ENCODE results near the gene NUDT9. TPM values are rescaled to one million over a fixed set of nuclear protein-coding genes. Genes with fewer than 3 reads are reported as not detected.
A peak's percentile ranks its signal among the peaks of the same experiment; 100 is the strongest.
"Not testable (repeated sequence)": the region's sequence is repeated elsewhere in the genome, so short reads cannot be mapped to it uniquely, and the experiment has no call there.

NUDT9 gene
- total RNA-seq, 1 donor from 2014 or later: 18.0 TPM

DNA sequence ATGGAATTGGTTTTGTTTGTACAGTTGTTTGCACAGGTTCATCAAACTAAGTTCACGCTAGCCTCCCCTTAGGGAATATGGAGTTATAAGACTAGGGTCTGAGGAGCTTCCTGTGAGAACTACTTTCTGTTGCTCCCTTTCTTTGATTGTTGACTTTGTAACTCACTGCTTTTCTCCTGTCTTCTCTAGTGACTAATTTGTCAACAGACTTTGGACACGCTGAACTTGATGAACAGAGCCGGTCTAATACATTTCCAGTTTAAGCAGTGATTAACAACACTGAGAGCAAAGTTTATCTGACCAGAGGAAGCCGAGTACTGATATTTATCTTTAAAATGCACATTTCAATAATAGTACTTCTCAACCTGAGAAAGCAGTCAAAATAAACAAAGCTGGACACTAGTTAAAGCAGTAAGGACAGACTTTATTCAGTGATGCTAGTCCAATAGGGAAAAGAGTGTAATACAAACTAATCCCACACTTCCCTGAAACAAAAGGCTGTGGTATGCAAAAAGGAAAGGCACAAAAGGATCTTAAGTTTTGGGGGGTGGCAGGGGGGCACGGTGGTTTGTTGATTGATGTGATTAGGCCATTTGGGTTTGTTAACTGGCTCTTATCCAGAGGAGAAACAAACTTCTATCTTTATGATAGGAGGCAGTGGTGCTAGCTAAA is 2.7 kb upstream of the NUDT9 start:
- Histone ChIP-seq H3K36me3 (no peaks in the 10 kb centered on the region), H3F3A (ENCODE audit: low read depth) (peaks cover 10% of the 10 kb centered on the region), H3K79me2 (ENCODE audit: low read depth) (peaks cover 24% of the 10 kb centered on the region), H3K27ac (no peak overlapping the region), H3K4me3 (no peak overlapping the region), H4K20me1 (ENCODE audit: low read depth) (no peaks in the 10 kb centered on the region), H3K9ac (no peak overlapping the region), H3K4me2 (no peak overlapping the region), H3K4me1 (peaks cover 20% of the 10 kb centered on the region), H3K9me3 (ENCODE audit: low read depth) (no peaks in the 10 kb centered on the region), H3K27me3 (no peaks in the 10 kb centered on the region), H2AFZ (replicated peaks) (no peak overlapping the region)
- DNase-seq (ENCODE audit: low spot score): peak; percentile 40
- Mint-ChIP-seq H3K27me3 (ENCODE audit: insufficient read depth, low read depth) (peaks cover 2% of the 10 kb centered on the region), H3K36me3 (peaks cover 3% of the 10 kb centered on the region), H3K4me3 (no peak overlapping the region), H3K9me3 (peaks cover 9% of the 10 kb centered on the region), H3K27ac (no peak overlapping the region), H3K4me1 (peaks cover 17% of the 10 kb centered on the region)
- no peak for TF ChIP-seq CTCF (IDR thresholded peaks at IDR 0.05)
- TF ChIP-seq EZH2 (IDR thresholded peaks at IDR 0.05): no peak
- TF ChIP-seq EZH2phosphoT487 (IDR thresholded peaks at IDR 0.05): no peak

- Histone ChIP-seq H3K36me3 (no peaks in the 10 kb centered on the region), H3K4me3 (no peak overlapping the region), H3K4me1 (peaks cover 20% of the 10 kb centered on the region), H3K9ac (no peak overlapping the region), H2AFZ (replicated peaks) (no peak overlapping the region), H3K4me2 (no peak overlapping the region), H3K9me3 (ENCODE audit: low read depth) (no peaks in the 10 kb centered on the region), H3K27me3 (no peaks in the 10 kb centered on the region), H3K27ac (no peak overlapping the region), H3F3A (ENCODE audit: low read depth) (peaks cover 10% of the 10 kb centered on the region), H4K20me1 (ENCODE audit: low read depth) (no peaks in the 10 kb centered on the region), H3K79me2 (ENCODE audit: low read depth) (peaks cover 30% of the 10 kb centered on the region)
- peaks cover 15% of the 10 kb centered on the region for H3K4me1 Mint-ChIP-seq
- peaks cover 2% of the 10 kb centered on the region for H3K27me3 Mint-ChIP-seq (ENCODE audit: insufficient read depth, low read depth)
- no peak overlapping the region for H3K27ac Mint-ChIP-seq
- no peak for DNase-seq (ENCODE audit: low spot score)
- H3K4me3 Mint-ChIP-seq: no peak overlapping the region
- peaks cover 9% of the 10 kb centered on the region for H3K9me3 Mint-ChIP-seq
- TF ChIP-seq EZH2 (IDR thresholded peaks at IDR 0.05) (no peak), EZH2phosphoT487 (IDR thresholded peaks at IDR 0.05) (no peak), CTCF (IDR thresholded peaks at IDR 0.05) (no peak)
- peaks cover 3% of the 10 kb centered on the region for H3K36me3 Mint-ChIP-seq
Measured at GRCh38 chr4:87420276-87420830, 2.0 kb upstream of the NUDT9 start.

DNA sequence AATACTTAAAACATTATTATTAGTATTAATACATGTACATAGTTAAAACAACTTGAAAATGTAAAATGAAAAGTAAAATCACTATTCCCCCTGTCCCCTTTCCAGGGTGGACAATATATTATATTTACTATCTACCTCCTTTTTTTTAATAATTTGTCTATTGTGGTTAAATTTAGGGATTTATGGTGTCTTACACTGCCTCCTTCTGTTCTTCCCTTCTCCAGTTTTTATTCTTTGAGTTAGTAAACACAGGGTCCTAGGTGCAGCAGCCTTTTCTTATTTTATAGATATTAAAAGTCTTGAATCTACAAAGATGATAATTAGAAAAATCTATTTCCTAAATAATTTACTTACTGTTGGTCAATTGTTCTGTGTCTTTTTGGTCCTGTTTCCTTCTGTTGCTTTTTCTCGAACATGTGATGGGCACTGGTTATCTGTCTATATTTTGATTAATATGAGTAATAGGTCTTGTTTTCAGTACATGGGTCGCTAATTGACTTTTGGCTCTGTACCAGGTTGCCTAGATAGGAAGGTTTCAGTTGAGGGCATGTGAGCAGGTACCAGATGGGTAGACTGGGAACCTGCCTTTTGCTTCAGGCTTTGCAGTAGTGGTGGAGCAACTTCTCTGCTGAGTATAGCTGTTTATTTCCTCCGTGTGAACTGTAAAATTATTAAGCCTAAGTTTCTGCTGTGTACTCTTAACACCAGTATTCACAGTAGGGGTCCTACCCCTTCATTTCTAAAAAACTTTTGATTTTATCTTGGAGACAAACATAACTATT is 1.1 kb downstream of the NUDT9 start:
- Histone ChIP-seq H3K36me3 (no peaks in the 10 kb centered on the region), H3K4me3 (peak overlapping the region; percentile 86), H3K27ac (no peak overlapping the region), H3K9ac (peak overlapping the region; percentile 50), H3K4me2 (peak overlapping the region; percentile 95), H3K9me3 (ENCODE audit: low read depth) (no peaks in the 10 kb centered on the region), H3F3A (ENCODE audit: low read depth) (peaks cover 10% of the 10 kb centered on the region), H3K4me1 (peaks cover 20% of the 10 kb centered on the region), H3K79me2 (ENCODE audit: low read depth) (peaks cover 54% of the 10 kb centered on the region), H2AFZ (replicated peaks) (peak overlapping the region; percentile 96), H3K27me3 (no peaks in the 10 kb centered on the region), H4K20me1 (ENCODE audit: low read depth) (no peaks in the 10 kb centered on the region)
- peak overlapping the region; percentile 97 for H3K4me3 Mint-ChIP-seq
- peaks cover 3% of the 10 kb centered on the region for H3K36me3 Mint-ChIP-seq
- peaks cover 2% of the 10 kb centered on the region for H3K27me3 Mint-ChIP-seq (ENCODE audit: insufficient read depth, low read depth)
- H3K9me3 Mint-ChIP-seq: peaks cover 2% of the 10 kb centered on the region
- no peak for DNase-seq (ENCODE audit: low spot score)
- H3K27ac Mint-ChIP-seq: peak overlapping the region; percentile 6
- peaks cover 15% of the 10 kb centered on the region for H3K4me1 Mint-ChIP-seq
- TF ChIP-seq CTCF (IDR thresholded peaks at IDR 0.05) (no peak), EZH2 (IDR thresholded peaks at IDR 0.05) (no peak)

DNA sequence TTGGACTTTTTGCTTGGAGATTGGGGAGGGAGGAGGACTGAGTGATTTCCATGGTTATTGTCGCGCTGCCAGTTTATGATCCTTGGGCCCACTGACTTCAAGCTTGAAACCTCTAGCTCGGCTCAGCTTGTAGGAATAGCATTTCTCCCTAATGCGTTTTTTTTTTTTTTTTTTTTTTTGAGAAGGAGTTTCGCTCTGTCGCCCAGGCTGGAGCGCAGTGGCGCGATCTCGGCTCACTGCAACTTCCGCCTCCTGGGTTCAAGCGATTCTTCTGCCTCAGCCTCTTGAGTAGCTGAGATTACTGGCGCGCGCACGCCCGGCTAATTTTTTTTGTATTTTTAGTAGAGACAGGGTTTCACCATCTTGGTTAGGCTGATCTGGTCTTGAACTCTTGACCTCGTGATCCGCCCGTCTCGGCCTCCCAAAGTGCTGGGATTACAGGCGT is 1.7 kb downstream of the NUDT9 start:
- H3K9me3 ChIP-seq (ENCODE audit: low read depth); H3F3A ChIP-seq (ENCODE audit: low read depth); H3K27me3 Mint-ChIP-seq (ENCODE audit: insufficient read depth, low read depth); H4K20me1 ChIP-seq (ENCODE audit: low read depth); H3K27me3 ChIP-seq; H3K27ac ChIP-seq; DNase-seq (ENCODE audit: low spot score); H3K9me3 Mint-ChIP-seq; H3K36me3 ChIP-seq; H3K36me3 Mint-ChIP-seq; H2AFZ ChIP-seq (replicated peaks); H3K4me3 ChIP-seq; H3K9ac ChIP-seq: not testable (repeated sequence)
- Mint-ChIP-seq H3K4me3 (peak overlapping the region; percentile 97), H3K27ac (peak overlapping the region; percentile 6), H3K4me1 (peaks cover 15% of the 10 kb centered on the region)
- Histone ChIP-seq H3K4me2 (peak overlapping the region; percentile 95), H3K79me2 (ENCODE audit: low read depth) (peaks cover 58% of the 10 kb centered on the region), H3K4me1 (peaks cover 20% of the 10 kb centered on the region)
